Kidney (tissue), 14 donors: ENCODE results near the gene EEPD1. TPM values are rescaled to one million over a fixed set of nuclear protein-coding genes. Genes with fewer than 3 reads are reported as not detected.

Source experiments
- DNase-seq, 5 donors: peaks; one replicate each; pipeline ENCODE4 v3.0.0-alpha.2; 2013 to 2020
- FAIRE-seq: peaks from 2 replicates; lab custom pipeline; 2012; peaks lifted over from hg19 to GRCh38; lab: Jason Lieb, UNC
- H3K27ac ChIP-seq, 2 donors: one replicate each; pipeline ENCODE4 v1.7.0; 2013; ENCODE audit warnings: low read depth in 2 of 2, low read length in 2 of 2, inconsistent platforms in 1 of 2
- H3K27me3 ChIP-seq: one replicate; pipeline ENCODE4 v1.7.1; 2013; ENCODE audit warnings: low read length, inconsistent platforms; ENCODE audit not compliant: control insufficient read depth, insufficient read depth
- H3K36me3 ChIP-seq, 3 donors: one replicate each; pipeline versions ENCODE4 v1.7.0 to v1.7.1; 2013; ENCODE audit warnings: low read length in 3 of 3, control low read depth in 1 of 3, inconsistent platforms in 1 of 3; ENCODE audit not compliant: insufficient read depth in 3 of 3, control insufficient read depth in 2 of 3
- H3K4me1 ChIP-seq, 3 donors: one replicate each; pipeline versions ENCODE4 v1.7.0 to v1.7.1; 2013; ENCODE audit warnings: low read length in 3 of 3, inconsistent platforms in 1 of 3, low read depth in 1 of 3; ENCODE audit not compliant: control insufficient read depth in 2 of 3, insufficient read depth in 2 of 3
- H3K4me3 ChIP-seq, 3 donors: one replicate each; pipeline versions ENCODE4 v1.7.0 to v1.8.1; 2013; ENCODE audit warnings: low read length in 3 of 3, control low read depth in 1 of 3, inconsistent platforms in 1 of 3
- H3K9ac ChIP-seq, 3 donors: one replicate each; pipeline versions ENCODE4 v1.7.0 to v1.7.1; 2013; ENCODE audit warnings: low read length in 3 of 3, control low read depth in 1 of 3, inconsistent platforms in 1 of 3
- H3K9me3 ChIP-seq, 3 donors: one replicate each; pipeline versions ENCODE4 v1.7.0 to v1.7.1; 2013; ENCODE audit warnings: low read length in 3 of 3, control low read depth in 1 of 3, inconsistent platforms in 1 of 3; ENCODE audit not compliant: control insufficient read depth in 2 of 3, insufficient read depth in 1 of 3
- intact Hi-C: fragments of 100-400 bp; cut with DNase I; formaldehyde crosslinking; loops from one replicate; pipeline ENCODE4 v1.11.1; 2022
- polyA plus RNA-seq: library from polyadenylated mRNA; stranded (reverse); fragments of 350-450 nt; fragmentation: Illumina TruSeq; extraction: RNeasy Lipid Tissue Mini Kit (QIAGEN cat#74804); gene quantifications from one replicate; pipeline ENCODE4 v1.2.3, GENCODE V29; 2014; ENCODE audit warnings: low read depth, low replicate concordance; ENCODE audit not compliant: insufficient read depth
- total RNA-seq: library from RNA; stranded (reverse); fragmentation: NEBNext Ultra II Directional; extraction: Animal tissue kit (Norgen Biotek cat#: 25700); gene quantifications from one replicate; pipeline ENCODE4 v1.2.1, GENCODE V29; 2021
- TF ChIP-seq, protein P1 (sequence below): IDR thresholded peaks from 3 replicates; pipeline ENCODE4 v1.5.1; 2012; ENCODE audit warnings: mild to moderate bottlenecking, moderate library complexity, borderline replicate concordance; ENCODE audit not compliant: insufficient read depth; ENCODE audit errors: extremely low read depth
- donor health status: control.
- donor health status: control.
- donor health status: control.
- donor health status: control.
- donor health status: control.
- donor health status: DM: yes; HTN: yes; CAD: no.
- donor health status: Normal renal cell carcinoma (clear cell type).

EEPD1 gene
- total and polyA plus RNA-seq, 2 donors from 2014 or later: 6.3 to 6.4 TPM

DNA sequence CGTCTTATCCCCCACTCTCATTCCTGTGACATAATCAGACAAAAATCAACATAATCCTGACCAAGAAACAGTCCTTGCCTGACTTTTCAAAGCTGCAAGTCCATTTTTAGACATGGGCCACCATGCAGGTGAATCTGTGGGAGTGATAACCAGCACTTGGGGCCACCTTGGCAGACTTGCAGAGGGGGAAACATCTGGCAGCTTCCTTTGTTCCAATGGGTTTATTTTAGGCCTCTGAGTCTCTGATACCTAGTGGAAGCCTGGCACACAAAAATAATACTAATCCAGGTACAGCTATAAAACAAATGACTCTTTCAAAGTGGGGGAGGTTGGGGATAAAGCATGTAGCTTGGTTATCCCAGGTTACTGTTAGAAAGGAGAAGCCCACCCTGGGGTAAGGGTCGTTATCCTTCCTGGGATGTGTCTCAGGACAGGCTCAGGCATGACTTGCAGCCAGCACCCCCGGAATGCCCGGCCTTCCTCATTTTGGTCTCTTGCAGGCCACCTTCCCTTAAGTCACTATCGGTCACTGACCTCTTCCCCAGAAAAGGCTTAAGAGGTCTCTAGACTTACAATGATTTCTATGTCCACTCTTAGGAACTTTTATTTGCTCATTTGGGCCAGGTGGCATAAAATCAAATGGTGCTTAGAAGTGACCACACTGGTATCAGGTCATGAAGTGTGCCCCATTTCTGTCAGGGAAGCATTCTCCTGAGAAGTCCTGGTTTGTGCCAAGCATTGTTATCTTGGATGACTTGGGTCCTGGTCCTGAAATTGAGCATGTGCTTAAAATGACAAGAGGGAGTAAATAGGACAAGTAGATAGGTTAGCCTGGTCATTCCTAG is 37.6 kb downstream of the EEPD1 start:
- H3K4me1 ChIP-seq: peaks cover 0 to 6% (median 0%) of the 10 kb centered on the region in 3 donors
- no peak overlapping the region for H3K4me3 ChIP-seq
- FAIRE-seq (no peak), DNase-seq (no peak)
- H3K36me3 ChIP-seq: no peaks in the 10 kb centered on the region
- TF ChIP-seq, protein P1, sequence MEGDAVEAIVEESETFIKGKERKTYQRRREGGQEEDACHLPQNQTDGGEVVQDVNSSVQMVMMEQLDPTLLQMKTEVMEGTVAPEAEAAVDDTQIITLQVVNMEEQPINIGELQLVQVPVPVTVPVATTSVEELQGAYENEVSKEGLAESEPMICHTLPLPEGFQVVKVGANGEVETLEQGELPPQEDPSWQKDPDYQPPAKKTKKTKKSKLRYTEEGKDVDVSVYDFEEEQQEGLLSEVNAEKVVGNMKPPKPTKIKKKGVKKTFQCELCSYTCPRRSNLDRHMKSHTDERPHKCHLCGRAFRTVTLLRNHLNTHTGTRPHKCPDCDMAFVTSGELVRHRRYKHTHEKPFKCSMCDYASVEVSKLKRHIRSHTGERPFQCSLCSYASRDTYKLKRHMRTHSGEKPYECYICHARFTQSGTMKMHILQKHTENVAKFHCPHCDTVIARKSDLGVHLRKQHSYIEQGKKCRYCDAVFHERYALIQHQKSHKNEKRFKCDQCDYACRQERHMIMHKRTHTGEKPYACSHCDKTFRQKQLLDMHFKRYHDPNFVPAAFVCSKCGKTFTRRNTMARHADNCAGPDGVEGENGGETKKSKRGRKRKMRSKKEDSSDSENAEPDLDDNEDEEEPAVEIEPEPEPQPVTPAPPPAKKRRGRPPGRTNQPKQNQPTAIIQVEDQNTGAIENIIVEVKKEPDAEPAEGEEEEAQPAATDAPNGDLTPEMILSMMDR: no peak
- no peak overlapping the region for H3K27ac ChIP-seq
- no peak overlapping the region for H3K9ac ChIP-seq
- intact Hi-C loops: no loop called here
- no peaks in the 10 kb centered on the region for H3K27me3 ChIP-seq
- H3K9me3 ChIP-seq: no peaks in the 10 kb centered on the region

DNA sequence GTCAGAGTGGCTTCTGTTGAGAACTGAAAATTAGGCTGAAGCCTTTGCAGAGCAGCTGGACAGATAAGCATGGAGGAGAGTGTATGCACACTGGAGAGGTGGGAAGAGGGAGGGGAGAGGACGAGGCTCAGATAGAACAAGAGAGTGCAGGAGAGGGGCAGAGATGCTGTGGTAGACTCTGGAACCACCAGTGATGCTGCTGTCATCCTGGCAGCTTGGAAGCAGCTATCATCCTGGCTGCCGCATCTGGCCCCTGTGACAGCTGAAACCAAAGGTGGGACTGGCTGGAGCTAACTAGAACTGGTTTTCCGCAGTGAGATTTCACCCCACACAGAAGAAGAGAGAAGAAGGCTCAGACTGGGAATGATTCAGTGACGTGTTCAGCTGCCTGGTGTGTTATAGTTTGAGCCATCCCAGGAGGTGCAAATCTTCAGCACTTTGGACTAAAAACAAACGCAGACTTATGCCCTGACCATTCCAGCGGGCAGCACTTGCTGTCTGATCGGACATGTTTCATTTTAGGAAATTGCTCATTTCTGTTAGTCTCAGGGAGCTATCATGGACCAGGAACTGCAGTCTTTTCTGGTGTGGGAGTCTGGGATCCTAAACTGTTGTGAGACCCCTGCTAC is 38.4 kb downstream of the EEPD1 start:
- H3K9ac ChIP-seq: no peak overlapping the region
- peaks cover 0 to 6% (median 0%) of the 10 kb centered on the region in 3 donors for H3K4me1 ChIP-seq
- no peaks in the 10 kb centered on the region for H3K36me3 ChIP-seq
- intact Hi-C loops: no loop called here
- no peaks in the 10 kb centered on the region for H3K9me3 ChIP-seq
- FAIRE-seq: no peak
- no peak overlapping the region for H3K27ac ChIP-seq
- no peak overlapping the region for H3K4me3 ChIP-seq
- DNase-seq: no peak
- no peaks in the 10 kb centered on the region for H3K27me3 ChIP-seq
- TF ChIP-seq, protein P1: no peak

DNA sequence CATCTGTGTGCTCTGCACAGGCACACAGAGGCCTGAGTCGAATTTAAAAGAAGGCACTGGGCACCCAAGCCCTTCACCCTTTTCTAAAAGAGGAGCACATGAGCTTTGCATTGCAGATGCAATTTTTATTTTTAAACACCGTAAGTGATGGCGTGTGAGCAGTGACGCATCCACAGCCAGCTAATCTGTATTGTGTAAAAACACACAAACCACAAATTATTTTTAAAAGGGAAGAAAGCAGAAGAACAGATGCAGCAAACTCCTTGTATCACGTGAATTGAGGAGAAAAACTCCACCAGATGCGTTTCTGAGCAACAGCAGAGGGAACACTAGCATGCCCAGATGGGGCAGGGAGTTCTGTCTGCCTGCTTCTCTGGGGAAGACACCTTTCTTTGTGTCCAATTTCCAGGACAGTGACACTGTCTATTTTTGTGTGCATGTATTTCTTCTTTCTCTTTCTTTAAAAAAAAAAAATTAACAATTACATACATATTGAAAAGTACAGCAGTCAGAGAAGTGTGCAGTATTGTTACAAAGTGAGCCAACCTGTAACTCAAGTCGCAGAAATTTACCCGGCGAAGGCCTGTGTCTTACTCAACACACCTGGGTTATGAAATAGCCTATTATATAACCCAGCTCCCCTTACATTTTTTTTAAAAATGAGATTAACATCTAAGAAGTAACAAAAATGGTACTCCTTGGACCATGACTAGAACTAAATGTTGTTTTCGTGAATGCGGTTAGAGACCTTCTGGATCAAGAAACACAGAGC is 39.2 kb downstream of the EEPD1 start:
- no peak overlapping the region for H3K9ac ChIP-seq
- H3K36me3 ChIP-seq: no peaks in the 10 kb centered on the region
- DNase-seq (no peak), FAIRE-seq (no peak)
- intact Hi-C loops: no loop called here
- H3K4me1 ChIP-seq: no peaks in the 10 kb centered on the region
- no peaks in the 10 kb centered on the region for H3K27me3 ChIP-seq
- no peaks in the 10 kb centered on the region for H3K9me3 ChIP-seq
- H3K4me3 ChIP-seq: no peak overlapping the region
- H3K27ac ChIP-seq: no peak overlapping the region
- TF ChIP-seq, protein P1: no peak
